ENCODE data around the gene CCL4L2. TPM values are rescaled to one million over a fixed set of nuclear protein-coding genes. Genes with fewer than 3 reads are reported as not detected.
"Not testable (repeated sequence)": the region's sequence is repeated elsewhere in the genome, so short reads cannot be mapped to it uniquely, and the experiment has no call there.

Gene CCL4L2
- total and polyA plus RNA-seq, 8 donors, result 0.16 to 0.90 (median 0.76) TPM; not detected in 5

GRCh38 chr17:36242046-36242445 is 31.2 kb downstream of the CCL4L2 start:
- H3K4me1 ChIP-seq; FAIRE-seq; H3K36me3 ChIP-seq; H3K27ac ChIP-seq; H3K4me3 ChIP-seq; H3K27me3 ChIP-seq; DNase-seq; H3K9me3 ChIP-seq; intact Hi-C loops (cut with DNase I); ATAC-seq: not testable (repeated sequence)
- 73 to 79% methylated on average over 3 of the region's 4 CpGs for WGBS, 2 donors

Other genes starting within 250 kb of the CCL4L2 start
- not detected for gene CCL16, start 229.6 kb upstream of the CCL4L2 start, total RNA-seq
- gene CCL16, start 229.6 kb upstream of the CCL4L2 start, polyA plus RNA-seq, result under 1 TPM; 0.14 to 0.30 TPM
- gene CCL14, start 224.3 kb upstream of the CCL4L2 start, total RNA-seq, result 10 to 100 TPM in 1 of 6 donors, 1 to 10 TPM in 5; 1.9 to 11.5 (median 5.0) TPM
- 10 to 100 TPM in 1 of 2 donors, 1 to 10 TPM in 1; 5.7 to 53.7 TPM for gene CCL14, start 224.3 kb upstream of the CCL4L2 start, polyA plus RNA-seq
- gene CCL15, start 209.5 kb upstream of the CCL4L2 start, total RNA-seq, result under 1 TPM in 3 of 6 donors, not detected in 3; 0.32 to 0.55 (median 0.32) TPM
- under 1 TPM in 1 of 2 donors, not detected in 1; 0.59 TPM for gene CCL15, start 209.5 kb upstream of the CCL4L2 start, polyA plus RNA-seq
- gene CCL23, start 193.1 kb upstream of the CCL4L2 start, total RNA-seq, result 1 to 10 TPM in 2 of 6 donors, under 1 TPM in 2, not detected in 2; 0.39 to 2.2 (median 0.93) TPM
- gene CCL23, start 193.1 kb upstream of the CCL4L2 start, polyA plus RNA-seq, result under 1 TPM; 0.46 to 0.70 TPM
- 1 to 10 TPM in 2 of 6 donors, under 1 TPM in 2, not detected in 2; 0.13 to 1.5 (median 1.1) TPM for gene CCL18, start 146.8 kb upstream of the CCL4L2 start, total RNA-seq
- not detected for gene CCL18, start 146.8 kb upstream of the CCL4L2 start, polyA plus RNA-seq
- gene CCL3, start 120.9 kb upstream of the CCL4L2 start, total RNA-seq, result 1 to 10 TPM in 4 of 6 donors, under 1 TPM in 2; 0.28 to 3.5 (median 1.2) TPM
- under 1 TPM; 0.56 to 0.76 TPM for gene CCL3, start 120.9 kb upstream of the CCL4L2 start, polyA plus RNA-seq
- 1 to 10 TPM in 4 of 6 donors, under 1 TPM in 2; 0.28 to 2.0 (median 1.5) TPM for gene CCL4, start 107.2 kb upstream of the CCL4L2 start, total RNA-seq
- gene CCL4, start 107.2 kb upstream of the CCL4L2 start, polyA plus RNA-seq, result under 1 TPM; 0.47 to 0.99 TPM
- 1 to 10 TPM; 2.2 to 5.7 (median 3.4) TPM for gene TBC1D3B, start 34.4 kb upstream of the CCL4L2 start, total RNA-seq
- 1 to 10 TPM; 3.9 to 4.5 TPM for gene TBC1D3B, start 34.4 kb upstream of the CCL4L2 start, polyA plus RNA-seq
- gene CCL3L1, start 14.3 kb upstream of the CCL4L2 start, total RNA-seq, result under 1 TPM in 3 of 6 donors, not detected in 3; 0.32 to 0.44 (median 0.43) TPM
- under 1 TPM in 1 of 2 donors, not detected in 1; 0.38 TPM for gene CCL3L1, start 14.3 kb upstream of the CCL4L2 start, polyA plus RNA-seq
- under 1 TPM in 5 of 6 donors, not detected in 1; 0.16 to 0.55 (median 0.28) TPM for gene TBC1D3I, start 53.5 kb downstream of the CCL4L2 start, total RNA-seq
- gene TBC1D3I, start 53.5 kb downstream of the CCL4L2 start, polyA plus RNA-seq, result under 1 TPM; 0.09 to 0.34 TPM
- 1 to 10 TPM in 1 of 6 donors, not detected in 5; 1.6 TPM for gene TBC1D3G, start 112.8 kb downstream of the CCL4L2 start, total RNA-seq
- gene TBC1D3G, start 112.8 kb downstream of the CCL4L2 start, polyA plus RNA-seq, result 10 to 100 TPM in 1 of 2 donors, under 1 TPM in 1; 0.85 to 16.7 TPM
- gene TBC1D3H, start 177.4 kb downstream of the CCL4L2 start, total RNA-seq, result not detected
- 1 to 10 TPM in 1 of 2 donors, not detected in 1; 2.6 TPM for gene TBC1D3H, start 177.4 kb downstream of the CCL4L2 start, polyA plus RNA-seq